Ammon's horn (tissue), 1 donor: Measurements from ENCODE around the gene SFI1.
"Not testable (repeated sequence)": the region's sequence is repeated elsewhere in the genome, so short reads cannot be mapped to it uniquely, and the experiment has no call there.

Source experiments
- DNase-seq: peaks from one replicate; pipeline ENCODE4 v3.0.0-alpha.2; 2016; ENCODE audit warnings: low spot score

SFI1 gene

GRCh38 chr22:31492151-31492550 lies 4.2 kb upstream of the SFI1 start:
- DNase-seq: no peak

GRCh38 chr22:31493355-31493754 lies 3.0 kb upstream of the SFI1 start:
- not testable (repeated sequence) for DNase-seq

- no peak for DNase-seq
Measured at GRCh38 chr22:31495343-31495742, 993 bp upstream of the SFI1 start.

DNA sequence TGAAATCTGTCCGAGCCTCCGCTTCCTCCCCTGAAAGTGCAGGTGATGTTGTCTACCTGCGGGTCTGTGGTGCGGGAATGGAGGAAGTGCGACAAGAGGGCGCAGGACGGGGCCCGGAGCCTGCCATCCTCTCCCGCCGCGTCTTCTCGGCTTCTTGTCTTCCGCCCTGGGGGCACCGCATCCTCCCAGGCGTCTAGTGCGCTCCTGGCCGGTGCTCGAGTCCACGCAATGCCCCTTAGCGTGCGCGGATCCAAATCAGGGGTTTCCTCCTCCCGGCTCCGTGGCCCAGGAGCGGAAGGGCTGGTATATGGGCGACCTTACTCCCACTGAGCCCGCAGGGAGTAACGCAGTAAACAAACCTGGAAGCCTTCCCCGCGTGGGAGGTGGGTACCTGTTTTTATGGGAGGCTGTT lies 405 bp downstream of the SFI1 start:
- no peak for DNase-seq

DNA sequence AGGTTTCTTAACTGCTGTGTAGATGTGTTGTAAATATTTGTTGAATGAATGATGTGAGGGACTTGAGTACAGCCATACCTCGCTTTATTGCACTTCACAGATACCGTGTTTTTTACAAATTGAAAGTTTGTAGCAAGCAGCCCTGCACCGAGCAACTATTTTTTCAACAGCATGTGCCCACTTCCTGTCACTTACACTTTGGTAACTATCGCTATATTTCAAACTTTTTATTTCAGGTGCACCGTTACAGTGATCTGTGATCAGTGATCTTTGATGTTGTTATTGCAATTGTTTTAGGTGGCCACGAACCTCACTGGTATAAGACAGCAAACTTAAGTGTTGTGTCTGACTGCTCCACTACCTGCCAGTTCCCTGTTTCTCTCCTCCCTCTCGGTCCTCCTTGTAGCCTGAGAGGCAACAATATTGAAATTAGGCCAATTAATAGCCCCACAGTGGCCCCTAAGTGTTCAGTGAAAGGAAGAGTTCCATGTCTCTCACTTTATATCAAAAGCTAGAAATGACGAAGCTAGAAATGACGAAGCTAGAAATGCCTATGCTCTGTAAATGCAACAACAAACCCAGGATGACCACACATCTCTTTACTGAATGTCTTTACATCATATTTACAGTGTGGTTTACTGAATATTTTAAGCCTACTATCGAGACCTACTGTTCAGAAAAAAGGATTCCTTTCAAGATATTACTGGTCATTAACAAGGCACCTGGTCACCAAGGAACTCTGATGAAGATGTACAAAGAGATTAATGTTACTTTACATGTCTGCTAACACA lies 1.0 kb downstream of the SFI1 start:
- DNase-seq: no peak

DNA sequence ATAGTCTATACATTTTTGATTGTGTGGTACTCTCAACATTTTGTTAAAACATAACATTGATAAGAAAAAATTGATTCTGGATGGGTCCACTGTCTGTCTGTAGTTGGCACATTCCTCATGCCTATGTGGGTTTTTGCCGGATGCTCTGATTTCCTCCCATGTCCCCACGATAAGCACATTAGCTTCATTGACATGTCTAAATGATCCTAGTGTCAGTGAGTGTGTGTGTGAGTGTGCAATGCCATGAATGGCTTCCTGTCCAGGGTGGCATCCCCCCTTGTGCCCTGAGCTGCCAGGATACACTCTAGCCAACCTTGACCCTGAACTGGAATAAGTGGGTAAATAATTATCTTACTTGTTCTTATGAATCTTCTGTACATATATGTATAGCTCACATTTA lies 5.4 kb downstream of the SFI1 start:
- no peak for DNase-seq

DNA sequence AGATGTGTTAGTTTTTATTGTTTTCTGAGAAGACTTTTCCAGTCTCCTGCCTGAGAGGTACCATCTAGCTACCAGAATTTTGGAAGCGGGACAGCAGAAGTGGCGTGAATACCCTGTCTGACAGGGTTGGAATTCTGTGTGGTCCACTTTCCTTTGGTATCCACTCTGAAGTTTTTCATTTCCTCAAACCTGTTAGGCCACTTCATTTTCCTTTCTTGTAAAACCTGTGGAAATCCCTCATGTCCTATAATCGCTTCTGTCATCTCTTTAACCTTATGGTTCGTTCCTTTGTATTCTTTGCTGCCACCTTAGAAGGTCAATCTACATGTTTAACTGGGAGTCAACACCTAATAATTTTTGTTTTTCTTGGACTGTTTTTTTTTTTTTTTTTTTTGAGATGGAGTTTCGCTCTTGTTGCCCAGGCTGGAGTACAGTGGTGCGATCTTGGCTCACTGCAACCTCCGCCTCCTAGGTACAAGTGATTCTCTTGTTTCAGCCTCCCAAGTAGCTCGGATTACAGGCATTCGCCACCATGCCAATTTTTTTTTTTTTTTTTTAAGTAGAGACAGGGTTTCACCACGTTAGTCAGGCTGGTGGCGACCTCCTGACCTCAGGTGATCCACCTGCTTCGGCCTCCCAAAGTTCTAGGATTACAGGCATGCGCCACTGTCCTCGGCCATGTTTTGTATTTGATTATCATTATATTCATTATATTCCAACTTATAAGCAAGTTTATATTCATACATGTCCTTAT lies 7.1 kb downstream of the SFI1 start:
- no peak for DNase-seq

DNA sequence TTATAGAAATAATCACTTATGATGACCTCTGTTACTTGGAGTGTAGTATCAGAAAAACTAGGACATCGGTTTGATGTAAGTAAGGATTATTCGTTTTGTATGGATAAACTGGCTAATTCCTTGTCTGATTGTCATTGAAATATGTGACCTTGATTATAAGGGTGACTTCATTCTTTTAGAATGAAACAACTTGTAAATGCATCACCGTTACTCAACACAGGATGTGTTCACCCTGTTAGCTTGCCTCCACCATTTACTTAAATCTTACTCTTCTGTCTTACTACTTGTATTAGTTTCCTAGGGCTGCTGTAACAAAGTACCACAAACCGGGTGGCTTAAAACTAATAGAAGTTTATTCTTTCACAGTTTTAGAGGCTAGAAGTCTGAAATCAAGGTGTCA lies 7.9 kb downstream of the SFI1 start:
- no peak for DNase-seq

- not testable (repeated sequence) for DNase-seq
Measured at GRCh38 chr22:31507517-31507916, 11.2 kb downstream of the SFI1 start.

- DNase-seq: no peak
Measured at GRCh38 chr22:31508536-31508935, 12.2 kb downstream of the SFI1 start.

DNA sequence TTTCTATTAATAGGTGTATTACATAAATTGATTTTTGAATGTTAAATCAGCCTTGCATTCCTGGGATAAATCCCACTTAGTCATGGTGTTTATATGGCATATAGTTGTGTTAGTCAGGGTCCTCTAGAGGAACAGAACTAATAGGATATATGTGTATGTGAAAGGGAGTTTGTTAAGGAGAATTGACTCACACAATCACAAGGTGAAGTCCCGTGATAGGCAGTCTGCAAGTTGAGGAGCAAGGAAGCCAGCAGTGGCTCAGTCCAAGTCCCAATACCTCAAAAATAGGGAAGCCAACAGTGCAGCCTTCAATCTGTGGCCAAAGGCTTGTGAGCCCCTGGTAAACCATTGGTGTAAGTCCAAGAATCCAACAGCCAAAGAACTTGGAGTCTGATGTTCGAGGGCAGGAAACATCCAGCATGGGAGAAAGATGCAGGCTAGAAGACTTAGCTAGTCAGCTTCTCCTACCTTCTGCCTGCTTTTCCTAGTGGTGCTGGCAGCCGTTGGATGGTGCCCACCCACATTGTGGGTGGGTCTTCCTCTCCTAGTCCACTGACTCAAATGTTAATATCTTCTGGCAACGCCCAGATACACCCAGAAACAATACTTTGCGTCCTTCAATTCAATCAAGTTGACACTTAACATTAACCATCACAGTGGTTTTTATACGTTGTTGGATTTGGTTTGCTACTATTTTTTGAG lies 12.9 kb downstream of the SFI1 start:
- DNase-seq: no peak

GRCh38 chr22:31520051-31520450 lies 23.7 kb downstream of the SFI1 start:
- no peak for DNase-seq

DNA sequence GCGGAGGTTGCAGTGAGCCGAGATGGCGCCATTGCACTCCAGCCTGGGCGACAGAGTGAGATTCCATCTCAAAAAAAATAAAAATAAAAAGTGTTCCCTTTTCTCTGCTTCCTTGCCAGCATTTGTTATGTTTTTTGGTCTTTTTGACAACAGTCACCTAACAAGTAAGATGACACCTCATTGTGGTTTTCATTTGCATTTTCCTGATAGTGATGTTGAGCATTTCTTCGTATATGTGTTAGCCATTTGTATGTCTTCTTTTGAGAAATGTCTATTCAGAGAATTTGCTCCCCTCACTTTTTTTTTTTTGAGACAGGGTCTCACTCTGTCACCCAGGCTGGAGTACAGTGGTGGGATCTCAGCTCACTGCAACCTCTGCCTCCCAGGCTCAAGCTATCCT lies 27.8 kb downstream of the SFI1 start:
- not testable (repeated sequence) for DNase-seq

- no peak for DNase-seq
Measured at GRCh38 chr22:31526270-31526669, 29.9 kb downstream of the SFI1 start.

DNA sequence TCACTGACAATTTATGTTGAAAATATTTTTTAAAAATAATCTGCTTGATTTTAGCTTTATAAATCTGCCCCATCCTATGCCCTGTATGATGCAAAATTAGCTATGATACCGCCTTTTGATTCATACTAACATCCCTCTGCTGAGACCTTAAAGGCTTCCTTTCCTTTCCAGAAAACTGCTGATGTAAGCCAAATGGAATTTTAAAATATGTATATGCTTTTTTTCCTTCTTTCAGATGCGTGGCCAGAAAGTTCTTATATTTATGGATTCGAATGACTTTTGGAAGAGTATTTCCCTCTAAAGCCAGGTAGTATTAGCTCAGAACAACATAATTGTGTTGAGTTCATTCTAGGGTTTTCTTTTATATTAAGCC lies 34.5 kb downstream of the SFI1 start:
- DNase-seq: no peak

GRCh38 chr22:31532060-31532459 lies 35.7 kb downstream of the SFI1 start:
- no peak for DNase-seq

GRCh38 chr22:31533374-31533773 lies 37.0 kb downstream of the SFI1 start:
- no peak for DNase-seq

GRCh38 chr22:31537019-31537535 lies 40.7 kb downstream of the SFI1 start:
- DNase-seq: no peak

DNA sequence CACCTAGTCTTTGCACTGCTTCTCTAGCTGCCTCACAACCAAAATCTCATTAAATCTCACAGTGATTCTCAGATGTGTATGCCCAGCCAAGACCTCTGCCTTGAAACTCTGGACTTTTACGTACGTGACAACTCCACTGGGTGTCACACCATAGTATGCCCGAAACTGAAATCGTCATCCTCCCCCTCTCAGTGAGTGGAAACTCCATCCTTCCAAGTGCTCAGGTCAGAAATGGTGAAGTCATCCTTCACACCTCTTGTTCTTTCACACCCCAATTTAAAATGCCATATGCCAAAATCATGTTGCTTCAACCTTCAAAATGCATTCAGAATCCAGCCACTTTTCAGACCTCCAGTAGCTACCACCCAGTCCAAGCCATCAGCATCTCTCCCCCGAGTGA lies 42.5 kb downstream of the SFI1 start:
- no peak for DNase-seq

DNA sequence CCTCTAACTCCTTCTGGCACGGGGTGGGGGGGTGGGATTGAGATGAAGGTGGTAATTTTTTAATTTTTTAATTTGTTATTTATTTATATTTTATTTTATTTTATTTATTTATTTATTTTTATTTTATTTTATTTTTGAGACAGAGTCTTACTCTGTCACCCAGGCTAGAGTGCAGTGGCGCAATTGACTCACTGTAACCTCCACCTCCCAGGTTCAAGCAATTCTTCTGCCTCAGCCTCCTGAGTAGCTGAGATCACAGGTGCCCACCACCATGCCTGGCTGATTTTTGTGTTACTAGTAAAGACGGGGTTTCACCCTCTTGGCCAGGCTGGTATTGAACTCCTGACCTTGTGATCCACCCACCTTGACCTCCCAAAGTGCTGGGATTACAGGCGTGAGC lies 43.8 kb downstream of the SFI1 start:
- not testable (repeated sequence) for DNase-seq

- peak; percentile 7 for DNase-seq
Measured at GRCh38 chr22:31540966-31541365, 44.6 kb downstream of the SFI1 start.
